Measurements from ENCODE around the gene CAPN1.
"Not testable (repeated sequence)": the region's sequence is repeated elsewhere in the genome, so short reads cannot be mapped to it uniquely, and the experiment has no call there.

Gene CAPN1

GRCh38 chr11:65160643-65161042 is 21.1 kb upstream of the CAPN1 start:
- DNase-seq: no peak

- DNase-seq: no peak
These were observed 18.0 kb upstream of the CAPN1 start for GRCh38 chr11:65163684-65164083.

GRCh38 chr11:65165410-65166317 is 16.1 kb upstream of the CAPN1 start:
- no peak for DNase-seq

GRCh38 chr11:65166893-65167292 is 14.8 kb upstream of the CAPN1 start:
- DNase-seq: no peak

- DNase-seq: no peak
These were observed 14.1 kb upstream of the CAPN1 start for GRCh38 chr11:65167656-65168055.

- no peak for DNase-seq
These were observed 12.5 kb upstream of the CAPN1 start for GRCh38 chr11:65169164-65169641.

GRCh38 chr11:65170058-65170534 is 11.6 kb upstream of the CAPN1 start, which contains the start of gene SPDYC:
Gene SPDYC (plus strand): TSS chr11:65170233. CDS start chr11:65171358, 1,125 bp downstream.
- no peak for DNase-seq

- DNase-seq: no peak
These were observed 9.1 kb upstream of the CAPN1 start for GRCh38 chr11:65172600-65172999.

GRCh38 chr11:65174571-65175010 is 7.1 kb upstream of the CAPN1 start:
- DNase-seq: not testable (repeated sequence)

GRCh38 chr11:65180877-65181568 is 705 bp upstream of the CAPN1 start:
- peak; percentile 47 for DNase-seq

GRCh38 chr11:65182258-65183170 is 786 bp downstream of the CAPN1 start:
- DNase-seq: peak; percentile 6

GRCh38 chr11:65183201-65183891 is 1.6 kb downstream of the CAPN1 start:
- DNase-seq: no peak

GRCh38 chr11:65184146-65184545 is 2.4 kb downstream of the CAPN1 start:
- DNase-seq: no peak

GRCh38 chr11:65185171-65185570 is 3.4 kb downstream of the CAPN1 start:
- DNase-seq: no peak

GRCh38 chr11:65185869-65186341 is 4.2 kb downstream of the CAPN1 start:
- no peak for DNase-seq

GRCh38 chr11:65186701-65187100 is 5.0 kb downstream of the CAPN1 start:
- DNase-seq: no peak

- DNase-seq: no peak
These were observed 5.5 kb downstream of the CAPN1 start for GRCh38 chr11:65187146-65187675.

GRCh38 chr11:65187971-65188461 is 6.3 kb downstream of the CAPN1 start:
- no peak for DNase-seq

GRCh38 chr11:65188486-65188885 is 6.8 kb downstream of the CAPN1 start:
- DNase-seq: no peak

- no peak for DNase-seq
These were observed 7.5 kb downstream of the CAPN1 start for GRCh38 chr11:65189191-65189590.

GRCh38 chr11:65194564-65194963 is 12.8 kb downstream of the CAPN1 start:
- DNase-seq: no peak

All from central memory CD4-positive, alpha-beta T cell (primary cell).